ENCODE results near the gene TMEM150B. TPM values are rescaled to one million over a fixed set of nuclear protein-coding genes. Genes with fewer than 3 reads are reported as not detected.
A peak's percentile ranks its signal among the peaks of the same experiment; 100 is the strongest.

TMEM150B gene
- total RNA-seq, 1 experiment from 2014 or later = 1.6 TPM

- CTCF ChIA-PET = interaction anchor here (0.8 to 3.6 kb wide), 2 partner anchors 18 to 20 kb away, joined by 4 to 20 read pairs; partner anchors contain the start of gene KMT5C
- no TSS peak for BruUV-seq (replicated peaks)
- no peaks in the 10 kb centered on the region for H3K27me3 ChIP-seq (replicated peaks; ENCODE audit: control insufficient read depth, insufficient read depth, low read length)
Measured at GRCh38 chr19:55320844-55321419, 4.2 kb downstream of the TMEM150B start.

DNA sequence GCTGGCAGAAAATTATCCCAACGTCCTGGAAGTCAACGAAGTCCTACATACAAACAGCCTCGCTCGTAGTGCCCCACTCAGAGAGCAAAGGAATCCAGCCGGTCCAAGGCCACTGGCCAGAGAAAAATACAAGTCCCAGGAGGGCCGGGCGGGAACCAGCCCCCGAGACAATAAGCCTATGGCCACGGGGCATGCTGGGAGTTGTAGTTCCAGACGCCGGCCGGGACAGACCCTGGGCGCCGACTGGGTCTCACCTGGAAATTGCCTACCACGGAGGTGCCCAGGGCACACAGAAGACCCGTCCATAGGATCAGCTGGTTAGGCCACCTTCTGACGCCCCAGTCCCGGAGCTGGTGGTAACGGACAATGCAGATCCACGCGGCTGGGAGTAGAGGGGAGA lies 5.4 kb downstream of the TMEM150B start:
- DNase-seq = peak; percentile 47 to 58
- intact Hi-C loops (cut with micrococcal nuclease; ENCODE audit: unreplicated experiment) = no loop called here
- no peaks in the 10 kb centered on the region for H3K27me3 ChIP-seq (replicated peaks; ENCODE audit: control insufficient read depth, insufficient read depth, low read length)
- no TSS peak for BruUV-seq (replicated peaks)
- Mint-ChIP-seq H3K4me3 (ENCODE audit: unreplicated experiment) (no peak overlapping the region), H3K9me3 (ENCODE audit: unreplicated experiment) (no peaks in the 10 kb centered on the region), H3K36me3 (ENCODE audit: insufficient read depth, unreplicated experiment) (peaks cover 6% of the 10 kb centered on the region), H3K27me3 (ENCODE audit: insufficient read depth, unreplicated experiment) (no peaks in the 10 kb centered on the region), H3K4me1 (ENCODE audit: low read depth, unreplicated experiment) (peaks cover 23% of the 10 kb centered on the region), H3K27ac (ENCODE audit: unreplicated experiment) (no peak overlapping the region)
- ChIA-PET POLR2A (no interaction called here), CTCF (interaction anchor here (3.6 kb wide), 1 partner anchor 19 kb away, joined by 20 read pairs; the partner anchor contains the start of gene KMT5C)
- TF ChIP-seq, protein P1, sequence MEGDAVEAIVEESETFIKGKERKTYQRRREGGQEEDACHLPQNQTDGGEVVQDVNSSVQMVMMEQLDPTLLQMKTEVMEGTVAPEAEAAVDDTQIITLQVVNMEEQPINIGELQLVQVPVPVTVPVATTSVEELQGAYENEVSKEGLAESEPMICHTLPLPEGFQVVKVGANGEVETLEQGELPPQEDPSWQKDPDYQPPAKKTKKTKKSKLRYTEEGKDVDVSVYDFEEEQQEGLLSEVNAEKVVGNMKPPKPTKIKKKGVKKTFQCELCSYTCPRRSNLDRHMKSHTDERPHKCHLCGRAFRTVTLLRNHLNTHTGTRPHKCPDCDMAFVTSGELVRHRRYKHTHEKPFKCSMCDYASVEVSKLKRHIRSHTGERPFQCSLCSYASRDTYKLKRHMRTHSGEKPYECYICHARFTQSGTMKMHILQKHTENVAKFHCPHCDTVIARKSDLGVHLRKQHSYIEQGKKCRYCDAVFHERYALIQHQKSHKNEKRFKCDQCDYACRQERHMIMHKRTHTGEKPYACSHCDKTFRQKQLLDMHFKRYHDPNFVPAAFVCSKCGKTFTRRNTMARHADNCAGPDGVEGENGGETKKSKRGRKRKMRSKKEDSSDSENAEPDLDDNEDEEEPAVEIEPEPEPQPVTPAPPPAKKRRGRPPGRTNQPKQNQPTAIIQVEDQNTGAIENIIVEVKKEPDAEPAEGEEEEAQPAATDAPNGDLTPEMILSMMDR (IDR thresholded peaks at IDR 0.05; ENCODE audit: insufficient read depth in 1 of 2, low read depth in 1 of 2, low read length in 1 of 2, severe bottlenecking in 1 of 2, unreplicated experiment in 1 of 2) = no peak
- peaks cover 25% of the 10 kb centered on the region for H3K4me1 ChIP-seq
- no peaks in the 10 kb centered on the region for H3K9me3 ChIP-seq
- no peak overlapping the region for H3K4me3 ChIP-seq (ENCODE audit: low read depth, low read length)
- no peaks in the 10 kb centered on the region; the same call in 1 of the 2 replicates for H3K36me3 ChIP-seq (ENCODE audit: control insufficient read depth, insufficient read depth, low read length)

More at GRCh38 chr19:55320844-55321419, 4.2 kb downstream of the TMEM150B start:
- Histone ChIP-seq H3K4me3 (ENCODE audit: low read depth, low read length) (no peak overlapping the region), H3K9me3 (no peaks in the 10 kb centered on the region), H3K36me3 (ENCODE audit: control insufficient read depth, insufficient read depth, low read length) (no peaks in the 10 kb centered on the region; the same call in 1 of the 2 replicates), H3K4me1 (peaks cover 25% of the 10 kb centered on the region)
- TF ChIP-seq, protein P1 (IDR thresholded peaks at IDR 0.05; ENCODE audit: insufficient read depth in 1 of 2, low read depth in 1 of 2, low read length in 1 of 2, severe bottlenecking in 1 of 2, unreplicated experiment in 1 of 2) = no peak
- Mint-ChIP-seq H3K36me3 (ENCODE audit: insufficient read depth, unreplicated experiment) (peaks cover 6% of the 10 kb centered on the region), H3K4me3 (ENCODE audit: unreplicated experiment) (peak overlapping the region; percentile 27), H3K27ac (ENCODE audit: unreplicated experiment) (peak overlapping the region; percentile 53), H3K27me3 (ENCODE audit: insufficient read depth, unreplicated experiment) (no peaks in the 10 kb centered on the region), H3K9me3 (ENCODE audit: unreplicated experiment) (no peaks in the 10 kb centered on the region), H3K4me1 (ENCODE audit: low read depth, unreplicated experiment) (peaks cover 23% of the 10 kb centered on the region)
- POLR2A ChIA-PET = interaction anchor here (2.2 kb wide), 1 partner anchor 18 kb away, joined by 15 read pairs; the partner anchor contains the start of gene KMT5C
- intact Hi-C loops (cut with micrococcal nuclease; ENCODE audit: unreplicated experiment) = no loop called here
- DNase-seq = peak in 1 of 2 experiments; percentile 57

DNA sequence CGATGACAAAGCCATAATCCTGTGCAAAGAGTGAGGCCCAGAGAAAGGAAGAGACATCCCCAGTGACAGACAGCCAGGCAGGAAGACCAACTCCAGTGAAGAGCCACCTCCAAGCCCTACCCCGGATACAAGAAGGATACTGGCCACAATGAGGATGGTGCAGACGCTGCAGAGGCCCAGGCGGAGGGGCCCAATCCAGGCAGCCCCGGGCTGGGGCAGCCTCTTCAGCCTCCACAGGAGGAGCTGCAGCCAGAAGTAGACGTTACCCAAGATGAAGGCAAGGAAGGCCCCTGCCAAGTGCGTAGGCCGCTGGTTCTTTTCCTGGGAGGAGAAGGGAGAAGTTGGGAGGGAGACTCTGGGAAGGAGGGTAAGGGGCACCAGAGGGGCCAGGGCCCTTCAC lies 8.5 kb downstream of the TMEM150B start:
- H3K9me3 ChIP-seq = no peaks in the 10 kb centered on the region
- CTCF ChIA-PET = no interaction called here
- no peaks in the 10 kb centered on the region; the same call in 1 of the 2 replicates for H3K36me3 ChIP-seq (ENCODE audit: control insufficient read depth, insufficient read depth, low read length)
- intact Hi-C loops (cut with micrococcal nuclease; ENCODE audit: unreplicated experiment) = no loop called here
- no peak overlapping the region for H3K4me3 ChIP-seq (ENCODE audit: low read depth, low read length)
- peaks cover 9% of the 10 kb centered on the region for H3K4me1 ChIP-seq
- H3K27me3 ChIP-seq (replicated peaks; ENCODE audit: control insufficient read depth, insufficient read depth, low read length) = no peaks in the 10 kb centered on the region
- TF ChIP-seq, protein P1 (IDR thresholded peaks at IDR 0.05; ENCODE audit: insufficient read depth in 1 of 2, low read depth in 1 of 2, low read length in 1 of 2, severe bottlenecking in 1 of 2, unreplicated experiment in 1 of 2) = no peak
- H3K27me3 Mint-ChIP-seq (ENCODE audit: insufficient read depth, unreplicated experiment) = no peaks in the 10 kb centered on the region
- no peak overlapping the region for H3K4me3 Mint-ChIP-seq (ENCODE audit: unreplicated experiment)
- peaks cover 6% of the 10 kb centered on the region for H3K36me3 Mint-ChIP-seq (ENCODE audit: insufficient read depth, unreplicated experiment)
- peaks cover 15% of the 10 kb centered on the region for H3K4me1 Mint-ChIP-seq (ENCODE audit: low read depth, unreplicated experiment)
- POLR2A ChIA-PET = no interaction called here
- no TSS peak for BruUV-seq (replicated peaks)
- H3K9me3 Mint-ChIP-seq (ENCODE audit: unreplicated experiment) = no peaks in the 10 kb centered on the region
- no peak overlapping the region for H3K27ac Mint-ChIP-seq (ENCODE audit: unreplicated experiment)
- no peak for DNase-seq
